ENCODE results near the gene CD4.
"Not testable (repeated sequence)": the region's sequence is repeated elsewhere in the genome, so short reads cannot be mapped to it uniquely, and the experiment has no call there.

The CD4 gene

DNA sequence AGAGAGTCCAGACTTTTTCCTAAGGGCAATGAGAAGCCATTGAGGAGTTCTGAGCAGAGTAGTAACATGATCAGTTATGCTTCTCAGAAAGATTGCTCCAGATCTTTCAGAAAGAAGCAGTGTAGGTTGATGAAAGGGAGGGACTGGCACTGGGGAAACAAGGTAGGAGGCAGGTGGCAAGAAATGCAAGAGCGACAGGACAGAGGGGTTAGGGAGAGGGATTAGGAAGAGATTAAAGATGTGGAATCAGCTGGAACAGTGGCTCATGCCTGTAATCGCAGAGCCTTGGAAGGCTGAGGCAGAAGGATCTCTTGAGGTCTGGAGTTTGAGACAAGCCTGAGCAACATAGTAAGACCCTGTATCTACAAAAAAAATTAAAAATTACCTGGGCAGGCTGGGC is 58.3 kb downstream of the CD4 start:
- DNase-seq (ENCODE audit: low read depth): no peak

DNA sequence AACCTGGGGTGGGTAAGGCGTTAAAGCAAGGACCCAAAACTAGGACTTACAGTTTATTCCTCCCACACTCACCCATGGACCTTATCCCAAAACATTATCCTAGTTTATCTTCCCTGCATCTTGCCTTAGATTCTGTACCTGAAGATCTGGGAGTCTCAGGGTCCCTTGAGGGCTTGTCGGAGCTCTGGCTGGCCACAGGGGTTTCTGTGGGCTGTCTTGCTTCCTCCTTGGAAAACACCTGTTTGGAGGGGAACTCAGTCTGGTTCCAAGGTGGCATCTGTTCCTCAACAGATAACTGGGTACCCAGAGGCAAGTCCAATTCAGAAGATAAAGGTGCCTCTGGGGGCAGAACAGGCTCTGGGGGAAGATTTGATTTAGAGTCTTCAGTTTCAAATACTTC is 60.1 kb downstream of the CD4 start:
- DNase-seq (ENCODE audit: low read depth): no peak

DNA sequence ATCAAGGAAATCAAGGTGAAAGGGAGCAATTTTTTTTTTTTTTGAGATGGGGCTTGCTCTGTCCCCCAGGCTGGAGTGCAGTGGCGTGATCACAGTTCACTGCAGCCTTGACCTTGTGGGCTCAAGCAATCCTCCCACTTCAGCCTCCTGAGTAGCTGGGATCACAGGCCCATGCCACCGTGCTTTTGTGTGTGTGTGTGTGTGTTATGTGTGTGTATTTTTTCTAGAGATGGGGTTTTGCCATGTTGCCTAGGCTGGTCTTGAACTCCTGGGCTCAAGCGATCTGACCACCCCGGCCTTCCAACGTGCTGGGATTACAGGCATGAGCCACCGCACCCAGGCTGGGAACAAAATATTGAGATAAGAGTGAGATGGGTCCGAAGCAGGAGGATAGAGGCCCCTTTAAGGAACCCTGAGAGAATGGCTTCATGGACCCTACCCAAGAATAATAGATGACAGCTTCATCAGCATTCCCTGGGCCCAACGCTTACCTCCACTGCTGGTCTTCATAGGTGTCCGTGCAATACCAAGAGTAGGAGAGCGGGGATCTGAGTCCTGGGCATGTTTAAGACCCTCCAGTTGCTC is 60.7 kb downstream of the CD4 start:
- DNase-seq (ENCODE audit: low read depth): no peak

DNA sequence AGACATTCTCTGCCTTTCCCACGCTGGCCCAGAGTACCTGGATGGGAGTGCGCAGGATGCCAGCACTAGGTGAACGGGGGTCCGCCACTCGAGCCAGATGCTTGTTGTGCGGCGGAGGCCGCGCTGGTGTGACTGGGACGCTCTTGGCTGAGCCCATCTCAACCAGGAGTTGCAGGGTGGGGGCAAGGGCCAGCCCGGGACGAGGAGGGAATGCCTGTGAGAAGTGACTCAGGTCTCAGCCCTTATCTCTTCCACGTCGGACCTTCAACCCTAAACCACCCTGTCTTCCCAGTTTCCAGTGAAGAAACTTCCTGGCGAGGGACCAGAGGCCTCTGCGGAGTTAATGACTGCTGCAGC is 61.4 kb downstream of the CD4 start:
- DNase-seq (ENCODE audit: low read depth): no peak

DNA sequence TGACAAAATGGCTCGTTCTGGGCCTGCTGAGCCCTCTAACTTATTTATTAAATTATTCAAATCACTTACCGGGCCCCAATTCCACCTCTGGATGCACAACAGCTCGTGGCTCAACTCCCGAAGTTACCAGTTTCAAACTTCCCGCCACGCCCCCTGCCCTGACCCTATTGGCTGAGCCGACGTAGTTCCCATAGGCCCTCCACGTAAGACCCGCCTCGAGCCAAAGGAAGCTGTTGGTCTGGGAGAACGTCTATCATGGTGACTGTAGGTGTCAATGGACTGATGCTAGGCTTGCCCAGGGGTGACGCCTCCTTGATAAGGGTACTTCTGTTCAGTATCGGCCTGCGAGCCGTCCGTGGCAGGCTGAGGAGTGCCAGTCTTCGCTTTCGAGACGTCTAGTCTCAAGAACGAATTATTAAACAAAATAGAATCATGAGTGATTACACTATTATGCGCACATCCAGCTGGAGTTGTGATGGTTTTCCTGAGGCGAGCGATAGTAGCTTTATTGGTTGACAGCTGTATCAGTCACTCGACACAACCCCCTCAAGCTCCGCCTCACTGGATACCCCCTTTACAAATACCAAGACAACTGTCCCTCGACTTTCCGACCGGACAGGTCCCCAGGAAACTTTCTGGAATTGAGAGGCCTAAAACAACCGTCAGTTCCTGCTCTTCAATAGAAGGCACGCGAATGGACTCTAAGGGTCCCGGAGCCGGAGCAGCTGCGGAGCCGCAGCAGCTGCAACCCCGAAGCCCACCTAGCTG is 62.0 kb downstream of the CD4 start, which contains the start of gene CDCA3:
TSS of gene CDCA3 (minus strand) at position 134 of the 768 bp plus-strand sequence. CDS start 334 bp downstream, outside the sequence.
- peak; percentile 82 for DNase-seq (ENCODE audit: low read depth)

DNA sequence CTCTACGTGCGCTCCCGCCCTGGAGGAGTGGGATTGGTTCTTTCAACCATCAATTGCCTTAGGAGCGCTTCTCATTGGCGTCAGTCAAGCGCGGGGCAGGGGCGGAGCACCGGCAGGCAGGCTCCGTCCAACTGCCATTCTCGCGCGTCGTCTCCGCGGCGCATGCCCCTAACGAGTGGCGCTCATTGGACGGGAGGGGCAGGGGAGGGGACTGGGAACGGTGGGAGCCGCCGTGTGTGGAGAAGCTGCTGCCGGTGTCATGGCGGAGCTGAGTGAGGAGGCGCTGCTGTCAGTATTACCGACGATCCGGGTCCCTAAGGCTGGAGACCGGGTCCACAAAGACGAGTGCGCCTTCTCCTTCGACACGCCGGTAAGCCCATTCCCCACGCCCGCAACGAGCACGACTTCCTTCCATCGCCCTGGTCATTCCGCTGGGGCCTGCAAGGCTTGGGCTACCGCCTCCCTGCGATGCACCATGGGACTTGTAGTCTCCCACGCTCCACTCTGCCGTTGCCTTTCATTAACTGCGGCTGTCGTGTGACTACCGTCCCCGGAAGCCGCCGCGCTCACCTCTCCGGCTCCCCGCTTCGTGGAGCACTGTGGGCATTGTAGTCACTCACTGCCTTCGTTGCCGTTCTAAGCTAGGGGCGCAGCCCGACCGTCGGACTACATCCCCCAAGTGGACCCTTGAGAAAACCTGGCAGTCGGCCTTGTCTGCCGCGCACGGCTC is 62.8 kb downstream of the CD4 start, which contains the start of gene USP5:
TSS of gene USP5 (plus strand) at position 230 of the 730 bp plus-strand sequence. CDS start at position 260, 30 bp downstream.
- DNase-seq (ENCODE audit: low read depth): peak; percentile 91

DNA sequence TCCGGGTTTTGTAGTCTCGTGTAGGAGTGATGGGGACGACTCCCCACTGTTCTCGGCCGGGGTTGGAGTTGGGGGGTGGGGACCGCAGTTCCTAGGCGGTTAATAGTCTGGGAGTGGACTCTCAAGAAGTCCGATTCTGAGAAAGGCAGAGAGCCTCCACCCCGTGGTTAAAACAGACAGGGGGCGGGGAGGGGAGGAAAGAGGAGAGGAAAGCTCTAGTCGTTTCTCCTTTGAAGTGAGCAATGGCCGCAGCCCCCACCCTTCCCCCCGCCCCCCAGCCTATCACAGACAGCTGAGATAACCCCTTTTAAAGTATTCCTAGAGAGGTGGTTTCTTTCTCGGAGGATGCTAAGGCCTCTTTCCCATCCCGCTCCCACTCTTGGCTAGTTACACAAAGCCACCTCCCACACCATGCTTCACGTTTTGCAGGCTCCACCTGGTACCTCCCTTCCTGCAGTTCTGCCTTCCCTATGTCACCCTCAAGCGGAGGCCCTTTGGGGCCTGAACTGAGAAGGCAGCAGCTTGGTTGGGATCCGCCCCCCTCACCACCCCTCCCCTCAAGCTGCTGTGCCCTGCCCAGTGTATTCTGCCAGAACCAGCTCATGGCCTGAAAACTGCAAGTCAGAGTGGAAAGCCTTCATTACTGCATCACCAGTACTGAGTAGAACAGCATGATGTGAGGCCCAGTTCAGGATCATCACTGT is 63.5 kb downstream of the CD4 start:
- DNase-seq (ENCODE audit: low read depth): no peak

DNA sequence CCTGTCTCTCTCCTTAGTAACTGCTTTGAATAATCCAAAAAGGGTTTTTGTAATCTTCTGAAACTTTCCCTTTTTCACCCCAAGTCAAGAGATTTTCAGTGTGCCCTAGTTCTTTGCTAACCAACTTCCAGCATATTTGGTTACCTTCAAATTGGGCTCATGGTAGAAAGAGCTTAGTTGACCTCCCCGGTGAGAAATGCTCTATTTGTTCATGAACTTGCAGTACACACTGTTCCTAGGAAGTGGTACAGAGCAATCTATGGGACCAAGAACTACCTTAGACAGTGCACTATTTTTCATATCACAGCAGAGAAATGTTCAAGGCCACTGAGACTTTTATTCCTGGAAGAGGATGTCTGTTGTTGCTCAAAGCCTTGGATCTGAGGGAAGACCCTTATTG is 64.3 kb downstream of the CD4 start:
- DNase-seq (ENCODE audit: low read depth): no peak

DNA sequence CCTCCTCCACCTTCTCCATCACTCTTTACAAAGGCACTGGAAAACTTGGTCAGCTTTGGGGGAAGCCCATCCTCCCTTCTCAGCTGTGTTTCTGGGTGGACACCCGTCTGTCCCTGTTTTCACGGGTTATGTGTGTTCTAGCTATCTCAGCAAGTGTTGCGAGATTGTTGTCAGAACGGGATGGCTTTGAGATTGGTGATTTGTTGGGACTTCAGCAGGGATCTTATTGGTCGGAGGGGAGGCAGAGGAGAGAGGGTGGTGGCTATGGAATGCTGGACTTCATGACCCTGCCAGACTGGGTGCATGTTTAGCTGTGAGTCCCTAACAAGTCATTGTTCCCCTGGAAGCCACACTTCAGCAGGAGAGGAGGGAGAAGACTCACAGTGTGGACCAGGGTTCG is 64.7 kb downstream of the CD4 start:
- DNase-seq (ENCODE audit: low read depth): no peak

DNA sequence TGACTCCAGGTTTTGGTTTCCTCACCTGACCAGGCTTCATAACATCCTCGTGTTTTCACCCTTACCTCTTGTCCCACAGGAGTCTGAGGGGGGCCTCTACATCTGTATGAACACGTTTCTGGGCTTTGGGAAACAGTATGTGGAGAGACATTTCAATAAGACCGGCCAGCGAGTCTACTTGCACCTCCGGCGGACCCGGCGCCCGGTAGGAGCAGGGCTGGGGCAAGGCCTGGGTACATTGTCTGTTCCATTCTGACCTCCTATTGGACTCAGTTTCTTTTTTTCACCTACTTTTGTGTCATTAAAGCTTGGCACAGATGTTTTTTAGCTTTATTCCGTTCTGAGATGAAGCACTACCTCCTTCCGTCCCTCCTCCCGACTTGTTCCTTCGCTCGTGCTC is 66.0 kb downstream of the CD4 start:
- no peak for DNase-seq (ENCODE audit: low read depth)

DNA sequence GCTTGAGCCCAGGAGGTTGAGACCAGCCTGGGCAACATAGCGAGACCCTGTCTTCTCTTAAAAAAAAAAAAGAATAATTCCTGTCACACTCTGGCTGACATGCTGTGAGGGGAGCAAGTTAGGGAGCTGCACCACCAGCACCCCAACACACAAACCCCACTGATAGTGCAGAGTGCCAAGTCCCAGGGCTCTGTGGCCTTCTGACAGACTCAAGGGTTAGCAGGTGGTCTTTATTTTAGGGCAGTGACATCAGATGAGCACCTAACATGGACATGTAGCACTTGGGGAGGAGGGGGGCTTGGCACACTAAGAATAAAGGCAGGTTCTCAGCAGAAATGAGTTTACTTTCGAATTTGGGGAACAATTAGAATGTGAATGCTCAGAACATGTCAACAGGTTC is 69.5 kb downstream of the CD4 start:
- DNase-seq (ENCODE audit: low read depth): no peak

DNA sequence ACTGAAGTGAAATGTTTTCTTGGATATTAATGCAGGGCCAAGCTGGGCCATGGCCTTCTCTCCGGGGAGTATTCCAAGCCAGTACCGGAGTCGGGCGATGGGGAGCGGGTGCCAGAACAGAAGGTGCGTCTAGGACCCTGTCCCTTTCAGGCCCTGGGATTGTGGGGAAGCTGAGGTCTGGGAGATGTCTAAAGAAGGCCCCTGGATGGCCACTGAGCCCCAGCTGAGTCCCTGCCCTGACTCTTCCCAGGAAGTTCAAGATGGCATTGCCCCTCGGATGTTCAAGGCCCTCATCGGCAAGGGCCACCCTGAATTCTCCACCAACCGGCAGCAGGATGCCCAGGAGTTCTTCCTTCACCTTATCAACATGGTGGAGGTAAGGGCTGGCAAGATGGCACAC is 70.8 kb downstream of the CD4 start:
- no peak for DNase-seq (ENCODE audit: low read depth)

DNA sequence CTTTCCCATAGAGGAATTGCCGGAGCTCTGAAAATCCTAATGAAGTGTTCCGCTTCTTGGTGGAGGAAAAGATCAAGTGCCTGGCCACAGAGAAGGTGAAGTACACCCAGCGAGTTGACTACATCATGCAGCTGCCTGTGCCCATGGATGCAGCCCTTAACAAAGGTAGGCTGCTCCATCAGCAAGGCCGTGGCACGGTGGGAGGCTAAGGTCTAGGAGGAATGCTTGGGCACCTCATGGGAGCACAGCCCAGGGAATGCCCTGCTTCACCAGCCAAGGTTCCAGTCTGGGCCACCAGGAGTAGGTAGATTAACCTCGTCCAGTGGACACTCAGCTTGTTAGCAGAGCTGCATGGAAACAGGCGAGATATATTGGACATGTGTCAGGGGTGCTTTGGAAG is 71.6 kb downstream of the CD4 start:
- DNase-seq (ENCODE audit: low read depth): no peak

DNA sequence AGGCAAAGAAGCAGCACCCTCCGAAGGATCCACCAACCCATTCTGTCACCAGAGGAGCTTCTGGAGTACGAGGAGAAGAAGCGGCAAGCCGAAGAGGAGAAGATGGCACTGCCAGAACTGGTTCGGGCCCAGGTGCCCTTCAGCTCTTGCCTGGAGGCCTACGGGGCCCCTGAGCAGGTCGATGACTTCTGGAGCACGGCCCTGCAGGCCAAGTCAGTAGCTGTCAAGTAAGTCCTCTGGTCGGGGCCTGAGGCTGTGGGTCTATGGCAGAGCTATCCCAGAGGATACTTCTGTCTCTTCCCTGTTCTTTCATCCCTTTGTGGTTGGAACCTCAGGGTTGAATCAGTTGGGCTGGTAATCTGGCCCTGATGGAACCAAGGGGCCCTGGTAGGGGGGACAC is 72.1 kb downstream of the CD4 start:
- no peak for DNase-seq (ENCODE audit: low read depth)

DNA sequence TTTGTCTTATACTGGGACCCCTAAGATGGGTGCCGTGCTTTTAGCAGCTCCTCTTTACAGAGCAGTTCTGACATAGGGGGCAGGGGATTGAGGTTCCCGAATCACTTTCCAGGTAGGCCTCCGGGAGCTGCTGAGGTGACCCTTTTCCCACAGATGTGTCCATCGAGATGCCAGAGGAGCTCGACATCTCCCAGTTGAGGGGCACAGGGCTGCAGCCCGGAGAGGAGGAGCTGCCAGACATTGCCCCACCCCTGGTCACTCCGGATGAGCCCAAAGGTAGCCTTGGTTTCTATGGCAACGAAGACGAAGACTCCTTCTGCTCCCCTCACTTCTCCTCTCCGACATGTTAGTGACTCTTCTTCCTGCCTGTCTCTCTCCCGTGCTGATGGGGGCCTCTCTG is 73.7 kb downstream of the CD4 start:
- DNase-seq (ENCODE audit: low read depth): no peak

DNA sequence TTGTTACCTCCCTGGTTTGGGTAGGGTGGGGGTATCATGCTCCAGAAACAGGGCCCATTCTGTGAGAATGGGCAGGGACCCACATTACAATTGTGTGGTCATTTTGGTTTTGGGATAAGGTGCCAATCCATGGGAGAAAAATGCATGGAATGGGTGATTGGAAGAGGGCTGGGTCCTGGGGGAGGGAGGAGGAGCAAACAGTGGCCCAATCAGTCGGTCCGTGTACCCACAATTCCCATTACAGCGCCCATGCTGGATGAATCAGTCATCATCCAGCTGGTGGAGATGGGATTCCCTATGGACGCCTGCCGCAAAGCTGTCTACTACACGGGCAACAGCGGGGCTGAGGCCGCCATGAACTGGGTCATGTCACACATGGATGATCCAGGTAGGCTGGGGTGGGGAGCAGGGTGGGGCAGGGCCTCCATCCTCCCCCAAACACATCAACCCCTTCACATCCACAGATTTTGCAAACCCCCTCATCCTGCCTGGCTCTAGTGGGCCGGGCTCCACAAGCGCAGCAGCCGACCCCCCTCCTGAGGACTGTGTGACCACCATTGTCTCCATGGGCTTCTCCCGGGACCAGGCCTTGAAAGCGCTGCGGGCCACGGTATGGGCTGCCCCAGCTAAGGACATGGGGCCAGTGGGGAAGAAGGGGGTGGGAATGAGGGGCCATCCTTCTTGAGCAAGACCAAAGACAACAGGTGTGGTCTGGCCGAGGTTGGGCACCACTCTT is 74.4 kb downstream of the CD4 start:
- no peak for DNase-seq (ENCODE audit: low read depth)

DNA sequence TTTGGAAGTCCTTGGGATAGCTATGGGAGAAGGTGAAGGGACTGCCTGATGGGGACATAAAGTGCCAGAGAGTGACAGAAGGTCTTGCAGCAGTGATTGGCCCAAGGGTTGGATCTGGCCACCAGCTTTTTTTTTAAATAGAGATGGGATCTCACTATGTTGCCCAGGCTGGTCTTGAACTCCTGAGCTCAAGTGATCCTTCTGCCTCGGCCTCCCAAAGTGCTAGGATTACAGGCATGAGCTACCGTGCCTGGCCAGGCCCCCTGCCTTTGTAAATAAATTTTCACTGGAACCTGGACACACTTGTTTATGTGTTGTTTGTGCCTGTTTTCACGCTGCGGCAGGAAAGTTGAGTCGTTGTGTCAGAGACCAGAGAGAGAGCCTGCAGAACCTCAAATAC is 76.0 kb downstream of the CD4 start:
- not testable (repeated sequence) for DNase-seq (ENCODE audit: low read depth)

DNA sequence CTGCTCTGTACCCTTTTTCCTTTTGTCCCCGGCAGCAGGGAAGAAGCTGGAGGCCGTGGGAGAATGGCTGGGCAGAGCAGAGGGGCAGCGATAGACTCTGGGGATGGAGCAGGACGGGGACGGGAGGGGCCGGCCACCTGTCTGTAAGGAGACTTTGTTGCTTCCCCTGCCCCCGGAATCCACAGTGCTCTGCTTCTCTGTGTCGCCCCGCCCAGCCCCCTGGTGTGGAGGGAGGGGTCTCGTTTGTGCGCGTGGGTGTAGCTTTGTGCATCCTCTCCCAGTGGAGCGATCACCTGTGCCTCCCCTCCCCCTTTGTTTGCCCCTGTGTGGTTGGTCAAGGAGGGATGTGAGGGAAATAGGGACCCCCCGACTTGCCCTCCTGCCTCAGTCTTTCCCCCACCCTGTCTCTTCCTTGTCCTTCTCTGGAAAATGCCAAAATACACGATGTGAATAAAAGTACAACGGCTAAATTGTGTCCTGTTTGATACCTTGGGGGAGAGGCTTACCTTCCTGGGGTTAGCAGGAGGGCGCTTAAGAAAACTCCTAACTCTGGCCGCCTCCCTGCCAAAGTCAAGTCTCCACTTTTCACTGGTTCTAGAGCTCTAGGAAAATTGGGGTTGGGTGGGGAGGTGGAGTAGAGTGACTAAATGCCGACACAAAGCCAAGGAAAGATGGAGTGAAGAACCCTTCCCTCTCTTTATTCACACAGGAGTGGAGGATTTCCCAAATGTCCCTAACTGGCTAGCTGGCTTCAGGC is 77.0 kb downstream of the CD4 start:
- DNase-seq (ENCODE audit: low read depth): no peak

DNA sequence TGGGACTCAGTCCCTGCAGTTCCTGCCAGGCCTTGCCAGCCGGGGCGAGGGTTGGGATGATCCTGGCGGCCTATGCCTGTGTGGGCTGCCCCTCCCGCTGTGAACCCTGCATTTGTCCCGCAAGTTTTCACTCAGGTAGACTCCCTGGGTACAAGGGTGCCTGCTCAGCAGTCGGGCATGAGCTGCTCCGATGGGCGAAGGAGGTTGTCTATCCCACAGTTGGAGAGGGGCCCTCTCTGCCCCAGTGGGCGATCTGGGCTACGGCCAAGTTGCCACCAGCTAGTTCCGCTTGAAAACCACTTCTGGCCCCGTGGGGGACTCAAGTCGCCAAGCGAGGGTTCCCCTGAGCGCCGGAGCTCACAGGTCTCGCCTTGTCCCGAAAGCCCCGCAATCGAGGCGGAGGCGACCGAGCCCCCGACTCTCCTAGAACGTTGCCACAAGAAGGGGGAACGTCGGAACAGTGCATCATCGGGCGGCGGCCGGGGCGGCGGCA is 77.6 kb downstream of the CD4 start:
- no peak for DNase-seq (ENCODE audit: low read depth)

DNA sequence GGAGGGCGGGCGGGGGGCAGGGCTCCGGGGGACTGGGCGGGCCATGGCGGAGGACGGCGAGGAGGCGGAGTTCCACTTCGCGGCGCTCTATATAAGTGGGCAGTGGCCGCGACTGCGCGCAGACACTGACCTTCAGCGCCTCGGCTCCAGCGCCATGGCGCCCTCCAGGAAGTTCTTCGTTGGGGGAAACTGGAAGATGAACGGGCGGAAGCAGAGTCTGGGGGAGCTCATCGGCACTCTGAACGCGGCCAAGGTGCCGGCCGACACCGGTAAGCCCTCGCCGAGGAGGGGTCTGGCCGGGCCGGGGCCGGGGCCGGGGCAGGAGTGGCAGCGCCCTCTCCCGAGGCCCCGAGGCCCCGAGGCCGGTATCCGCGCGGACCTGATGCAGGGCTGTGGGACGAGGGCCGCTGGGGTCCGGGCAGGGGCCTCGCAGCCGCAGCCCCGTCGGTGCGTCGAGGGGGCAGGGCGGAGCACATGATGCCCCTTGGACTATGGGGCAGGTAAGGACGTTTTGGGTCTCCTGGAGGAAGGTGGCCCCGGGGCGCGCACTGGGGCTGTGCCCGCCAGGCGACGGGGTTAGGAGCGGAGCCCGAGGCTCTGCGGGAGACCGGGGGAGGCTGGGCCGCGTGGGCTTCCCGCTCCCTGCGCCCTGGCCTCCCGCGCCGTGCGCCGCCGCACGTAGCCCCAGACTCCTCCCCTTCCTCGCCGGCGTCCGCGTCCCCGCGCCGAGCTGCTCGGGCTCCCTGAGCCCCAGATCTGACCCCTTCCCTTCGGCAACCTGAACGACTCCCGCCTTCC is 78.3 kb downstream of the CD4 start, which contains the start of gene TPI1:
TSS of gene TPI1 (plus strand) at position 119 of the 798 bp plus-strand sequence. CDS start at position 155, 36 bp downstream.
- DNase-seq (ENCODE audit: low read depth): peak; percentile 61

All from stimulated activated CD8-positive, alpha-beta memory T cell treated with anti-CD3 and anti-CD28 coated beads, Interleukin-15, amount 100 ng/mL, for 1 hour (primary cell).